ENCODE measurements around the gene SLC25A53. TPM values are rescaled to one million over a fixed set of nuclear protein-coding genes. Genes with fewer than 3 reads are reported as not detected.

Gene SLC25A53
- total RNA-seq, 2 experiments from 2014 or later, result 4.8 to 15.6 TPM

- POLR2A ChIA-PET, result no interaction called here
- TF ChIP-seq CTCF (conservative IDR thresholded peaks at IDR 0.05; ENCODE audit: low read length) (no peak), EZH2phosphoT487 (IDR thresholded peaks at IDR 0.05; ENCODE audit: borderline replicate concordance, low read depth, low read length) (no peak)
- Histone ChIP-seq H2AFZ (ENCODE audit: low read length) (no peak overlapping the region), H3K27ac (ENCODE audit: low read depth, low read length, poor library complexity, severe bottlenecking) (no peak overlapping the region), H3K4me2 (ENCODE audit: low read length) (no peak overlapping the region), H3K9me2 (ENCODE audit: insufficient read depth, low read length) (no peaks in the 10 kb centered on the region), H4K20me1 (ENCODE audit: insufficient read depth, low read length) (no peaks in the 10 kb centered on the region), H3K79me2 (ENCODE audit: insufficient read depth, low read depth, low read length) (no peaks in the 10 kb centered on the region), H3K4me1 (ENCODE audit: insufficient read depth, low read length, poor library complexity, severe bottlenecking) (no peaks in the 10 kb centered on the region), H3K9me3 (ENCODE audit: low read length) (no peaks in the 10 kb centered on the region), H3K36me3 (ENCODE audit: insufficient read depth, low read length) (peaks cover 59% of the 10 kb centered on the region), H3K4me3 (ENCODE audit: low read depth, low read length, poor library complexity, severe bottlenecking) (no peak overlapping the region)
- no peak for DNase-seq (ENCODE audit: low spot score)
- BruUV-seq (replicated peaks), result no TSS peak
- CTCF ChIA-PET (ENCODE audit: unreplicated experiment), result no interaction called here
- intact Hi-C loops (cut with micrococcal nuclease; ENCODE audit: unreplicated experiment), result no loop called here
Observed at GRCh38 chrX:104189837-104190236, 33.0 kb upstream of the SLC25A53 start.

GRCh38 chrX:104187931-104188330 is 31.1 kb upstream of the SLC25A53 start:
- Histone ChIP-seq H3K36me3 (ENCODE audit: insufficient read depth, low read length) (peaks cover 58% of the 10 kb centered on the region), H4K20me1 (ENCODE audit: insufficient read depth, low read length) (no peaks in the 10 kb centered on the region), H3K4me1 (ENCODE audit: insufficient read depth, low read length, poor library complexity, severe bottlenecking) (no peaks in the 10 kb centered on the region), H3K27ac (ENCODE audit: low read depth, low read length, poor library complexity, severe bottlenecking) (no peak overlapping the region), H2AFZ (ENCODE audit: low read length) (no peak overlapping the region), H3K9me2 (ENCODE audit: insufficient read depth, low read length) (no peaks in the 10 kb centered on the region), H3K4me3 (ENCODE audit: low read depth, low read length, poor library complexity, severe bottlenecking) (no peak overlapping the region), H3K4me2 (ENCODE audit: low read length) (no peak overlapping the region), H3K9me3 (ENCODE audit: low read length) (no peaks in the 10 kb centered on the region), H3K79me2 (ENCODE audit: insufficient read depth, low read depth, low read length) (no peaks in the 10 kb centered on the region)
- TF ChIP-seq CTCF (conservative IDR thresholded peaks at IDR 0.05; ENCODE audit: low read length) (no peak), EZH2phosphoT487 (IDR thresholded peaks at IDR 0.05; ENCODE audit: borderline replicate concordance, low read depth, low read length) (no peak)
- BruUV-seq (replicated peaks), result no TSS peak
- POLR2A ChIA-PET, result no interaction called here
- intact Hi-C loops (cut with micrococcal nuclease; ENCODE audit: unreplicated experiment), result no loop called here
- CTCF ChIA-PET (ENCODE audit: unreplicated experiment), result no interaction called here
- DNase-seq (ENCODE audit: low spot score), result no peak

- no peak overlapping the region for H3K4me2 ChIP-seq (ENCODE audit: low read length)
- H3K9me2 ChIP-seq (ENCODE audit: insufficient read depth, low read length), result no peaks in the 10 kb centered on the region
- CTCF ChIA-PET (ENCODE audit: unreplicated experiment), result no interaction called here
- BruUV-seq (replicated peaks), result no TSS peak
- no peak for TF ChIP-seq CTCF (conservative IDR thresholded peaks at IDR 0.05; ENCODE audit: low read length)
- no peak for TF ChIP-seq EZH2phosphoT487 (IDR thresholded peaks at IDR 0.05; ENCODE audit: borderline replicate concordance, low read depth, low read length)
- H3K4me1 ChIP-seq (ENCODE audit: insufficient read depth, low read length, poor library complexity, severe bottlenecking), result no peaks in the 10 kb centered on the region
- no peak overlapping the region for H2AFZ ChIP-seq (ENCODE audit: low read length)
- no peak overlapping the region for H3K27ac ChIP-seq (ENCODE audit: low read depth, low read length, poor library complexity, severe bottlenecking)
- H3K9me3 ChIP-seq (ENCODE audit: low read length), result no peaks in the 10 kb centered on the region
- H4K20me1 ChIP-seq (ENCODE audit: insufficient read depth, low read length), result no peaks in the 10 kb centered on the region
- POLR2A ChIA-PET, result no interaction called here
- intact Hi-C loops (cut with micrococcal nuclease; ENCODE audit: unreplicated experiment), result no loop called here
- no peak for DNase-seq (ENCODE audit: low spot score)
- no peak overlapping the region for H3K4me3 ChIP-seq (ENCODE audit: low read depth, low read length, poor library complexity, severe bottlenecking)
- 0 out of 2 replicates have a peak, but pooled peaks cover 3% of the 10 kb centered on the region for H3K79me2 ChIP-seq (ENCODE audit: insufficient read depth, low read depth, low read length)
- peaks cover 30% of the 10 kb centered on the region for H3K36me3 ChIP-seq (ENCODE audit: insufficient read depth, low read length)
Observed at GRCh38 chrX:104183685-104184084, 26.9 kb upstream of the SLC25A53 start.
